HepG2 (cell line): ENCODE results near the gene GIPC2. TPM values are rescaled to one million over a fixed set of nuclear protein-coding genes. Genes with fewer than 3 reads are reported as not detected.

Experiments used
- HNRNPUL1 ChIP-seq: fragments of 200-400 bp; formaldehyde crosslinking; IDR thresholded peaks from 2 replicates; pipeline ENCODE4 v1.6.1; 2017; ENCODE audit warnings: low read depth, mild to moderate bottlenecking, low read length, moderate library complexity
- POLR2AphosphoS5 ChIP-seq: IDR thresholded peaks from 2 replicates; pipeline ENCODE4 v1.6.1; 2012; ENCODE audit warnings: low read depth, low read length
- REST ChIP-seq, 2 experiments: IDR thresholded peaks; 2 replicates each; pipeline ENCODE4 v1.6.1; 2011 to 2012; ENCODE audit warnings: low read length in 2 of 2, borderline replicate concordance in 1 of 2, low read depth in 1 of 2, mild to moderate bottlenecking in 1 of 2, moderate library complexity in 1 of 2
- TEAD3 ChIP-seq: optimal IDR thresholded peaks from 2 replicates; pipeline ENCODE3; 2016; ENCODE audit warnings: borderline replicate concordance
- TFDP2 ChIP-seq: sonication (generic); formaldehyde crosslinking; IDR thresholded peaks from 2 replicates; pipeline ENCODE4 v1.4.0; 2020; ENCODE audit warnings: missing genetic modification reagents
- TOE1 ChIP-seq: sonication (generic); formaldehyde crosslinking; IDR thresholded peaks from 2 replicates; pipeline ENCODE4 v1.4.0; 2020; ENCODE audit warnings: mild to moderate bottlenecking, missing genetic modification reagents
- ZFP36L1 ChIP-seq: sonication (generic); formaldehyde crosslinking; IDR thresholded peaks from 2 replicates; pipeline ENCODE4 v1.8.0; 2022; ENCODE audit warnings: mild to moderate bottlenecking, missing genetic modification reagents, moderate library complexity
- ZNF138 ChIP-seq: sonication (generic); formaldehyde crosslinking; IDR thresholded peaks from 2 replicates; pipeline ENCODE4 v1.5.0; 2020; ENCODE audit warnings: mild to moderate bottlenecking, low read depth, missing genetic modification reagents
- ZNF276 ChIP-seq: sonication (generic); formaldehyde crosslinking; IDR thresholded peaks from 2 replicates; pipeline ENCODE4 v1.4.0; 2020; ENCODE audit warnings: mild to moderate bottlenecking, low read depth, missing genetic modification reagents
- ZNF318 ChIP-seq: sonication (generic); formaldehyde crosslinking; IDR thresholded peaks from 2 replicates; pipeline ENCODE4 v1.4.0; 2020; ENCODE audit warnings: mild to moderate bottlenecking, missing genetic modification reagents
- ZNF382 ChIP-seq: sonication (generic); formaldehyde crosslinking; IDR thresholded peaks from 2 replicates; pipeline ENCODE4 v1.5.0; 2020; ENCODE audit warnings: missing genetic modification reagents, mild to moderate bottlenecking, borderline replicate concordance
- ZNF773 ChIP-seq: sonication (generic); formaldehyde crosslinking; IDR thresholded peaks from 2 replicates; pipeline ENCODE4 v1.4.0; 2020; ENCODE audit warnings: missing genetic modification reagents, borderline replicate concordance
- polyA plus RNA-seq, 8 experiments: library from polyadenylated mRNA; depleted of rRNA in 3 of 8; stranded (reverse) in 7 of 8; unstranded in 1 of 8; fragments of >200 nt; fragmentation: Illumina TruSeq in 4 of 8; extraction: Trizol in 4 of 8; gene quantifications; 2 replicates each; pipeline versions ENCODE4 v1.2.1 to v1.2.3, GENCODE V29; 2011 to 2016; ENCODE audit warnings: low read depth in 4 of 8, missing spikeins in 1 of 8, mixed read lengths in 1 of 8; ENCODE audit not compliant: insufficient read depth in 1 of 8
- total RNA-seq, 5 experiments: library from RNA; depleted of rRNA; stranded (reverse); fragments of >200 nt; fragmentation: Illumina TruSeq; extraction: Trizol; gene quantifications; 2 replicates each; pipeline ENCODE4 v1.2.3, GENCODE V29; 2016; ENCODE audit warnings: low read depth in 1 of 5

The GIPC2 gene
- total and polyA plus RNA-seq, 2 of the 13 experiments (the other 11 are each of a cell fraction or from before 2014, with no cell fraction given) = 6.1 to 21.6 TPM

- TF ChIP-seq ZNF318 = no peak
- no peak for TF ChIP-seq ZNF382 (CRISPR knock-in tag)
- no peak for TF ChIP-seq HNRNPUL1
- TF ChIP-seq ZNF276 (CRISPR knock-in tag) = no peak
- TF ChIP-seq TEAD3 (CRISPR knock-in tag) = no peak
- TF ChIP-seq TOE1 (CRISPR knock-in tag) = no peak
- TF ChIP-seq POLR2AphosphoS5 = peak; percentile 43; the same call in 1 of the 2 replicates
- TF ChIP-seq ZNF773 (CRISPR knock-in tag) = no peak
- TF ChIP-seq ZNF138 = no peak
- TF ChIP-seq TFDP2 (CRISPR knock-in tag) = peak; percentile 60; the same call in 1 of the 2 replicates
- TF ChIP-seq REST (IDR thresholded peaks at IDR 0.05; ENCODE audit: borderline replicate concordance in 1 of 2, low read depth in 1 of 2, low read length in 2 of 2) = peak in 1 of 2 experiments; percentile 39; a peak in 1 of 4 replicates
- TF ChIP-seq ZFP36L1 (CRISPR knock-in tag) = no peak
Observed at GRCh38 chr1:78045926-78046778, at the start of gene GIPC2 (continued).
